Measurements from ENCODE around the gene GALNT10. TPM values are rescaled to one million over a fixed set of nuclear protein-coding genes. Genes with fewer than 3 reads are reported as not detected.
A peak's percentile ranks its signal among the peaks of the same experiment; 100 is the strongest.

Gene GALNT10
- total RNA-seq, 1 donor from 2014 or later: 93.8 TPM

DNA sequence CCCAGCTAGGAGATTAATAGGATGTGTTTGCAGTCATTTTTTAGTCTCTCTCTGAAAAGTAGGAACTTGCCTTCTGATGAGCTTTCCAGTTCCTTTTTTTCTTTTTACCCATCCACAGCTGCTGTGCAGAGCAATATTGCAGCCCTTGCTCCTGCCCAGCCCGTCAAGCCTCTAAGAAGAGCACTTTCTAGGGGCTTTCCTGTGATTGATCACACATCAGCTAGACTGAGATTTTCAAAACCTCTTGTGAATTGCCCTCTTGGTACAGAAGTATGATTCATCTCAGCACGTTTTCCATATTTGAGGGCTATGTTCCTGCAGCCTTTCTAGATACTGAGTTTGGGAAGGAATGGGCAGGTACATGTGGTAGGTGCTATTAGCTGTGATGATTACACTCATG lies 93.9 kb downstream of the GALNT10 start:
- peaks cover 38% of the 10 kb centered on the region for H3K4me1 ChIP-seq

DNA sequence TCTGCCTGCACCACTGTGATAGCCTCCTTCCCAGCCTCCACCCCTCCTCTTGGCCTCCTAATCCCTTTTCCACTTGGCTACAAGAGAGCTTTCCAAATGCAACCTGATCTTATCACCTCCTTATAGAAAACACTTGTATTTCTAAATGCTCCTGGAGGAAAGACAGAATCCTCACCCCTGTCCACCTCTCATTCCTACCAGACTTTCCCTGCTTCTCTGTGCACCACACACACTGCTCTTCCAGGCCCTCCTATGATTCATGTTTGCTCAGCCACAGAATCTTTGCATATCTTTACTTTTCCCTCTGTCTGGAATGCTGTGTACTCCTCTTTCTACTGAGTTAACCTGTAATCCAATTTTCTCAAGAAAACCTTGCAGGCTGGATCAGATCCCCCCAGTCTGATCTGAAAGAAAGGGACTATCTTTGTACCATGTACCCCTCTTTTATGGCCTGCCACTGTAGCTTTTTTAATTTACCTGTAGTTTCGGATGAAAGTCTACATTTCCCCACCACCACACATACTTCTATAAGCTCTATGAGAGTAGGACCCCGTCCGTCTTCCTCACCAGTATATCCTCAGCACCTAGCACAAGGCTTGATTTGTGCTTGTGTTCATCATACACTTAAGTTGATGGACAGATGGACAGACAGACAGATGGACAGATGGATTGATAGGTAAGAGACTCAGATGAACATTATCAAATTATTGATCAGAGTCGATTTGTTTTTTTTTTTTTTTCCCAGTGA lies 95.3 kb downstream of the GALNT10 start:
- intact Hi-C loops (cut with DNase I): no loop called here
- H3K4me3 ChIP-seq: no peak overlapping the region
- peaks cover 44% of the 10 kb centered on the region for H3K4me1 ChIP-seq
- H3K27ac ChIP-seq: peak overlapping the region; percentile 45
- ATAC-seq (peak; percentile 32), DNase-seq (no peak)
- H3K36me3 ChIP-seq: no peaks in the 10 kb centered on the region
- H3K27me3 ChIP-seq: no peaks in the 10 kb centered on the region
- TF ChIP-seq, protein P1, sequence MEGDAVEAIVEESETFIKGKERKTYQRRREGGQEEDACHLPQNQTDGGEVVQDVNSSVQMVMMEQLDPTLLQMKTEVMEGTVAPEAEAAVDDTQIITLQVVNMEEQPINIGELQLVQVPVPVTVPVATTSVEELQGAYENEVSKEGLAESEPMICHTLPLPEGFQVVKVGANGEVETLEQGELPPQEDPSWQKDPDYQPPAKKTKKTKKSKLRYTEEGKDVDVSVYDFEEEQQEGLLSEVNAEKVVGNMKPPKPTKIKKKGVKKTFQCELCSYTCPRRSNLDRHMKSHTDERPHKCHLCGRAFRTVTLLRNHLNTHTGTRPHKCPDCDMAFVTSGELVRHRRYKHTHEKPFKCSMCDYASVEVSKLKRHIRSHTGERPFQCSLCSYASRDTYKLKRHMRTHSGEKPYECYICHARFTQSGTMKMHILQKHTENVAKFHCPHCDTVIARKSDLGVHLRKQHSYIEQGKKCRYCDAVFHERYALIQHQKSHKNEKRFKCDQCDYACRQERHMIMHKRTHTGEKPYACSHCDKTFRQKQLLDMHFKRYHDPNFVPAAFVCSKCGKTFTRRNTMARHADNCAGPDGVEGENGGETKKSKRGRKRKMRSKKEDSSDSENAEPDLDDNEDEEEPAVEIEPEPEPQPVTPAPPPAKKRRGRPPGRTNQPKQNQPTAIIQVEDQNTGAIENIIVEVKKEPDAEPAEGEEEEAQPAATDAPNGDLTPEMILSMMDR (IDR thresholded peaks at IDR 0.05): no peak
- H3K9me3 ChIP-seq: no peaks in the 10 kb centered on the region

More for the DNA sequence above, 93.9 kb downstream of the GALNT10 start:
- intact Hi-C loops (cut with DNase I): no loop called here
- Histone ChIP-seq H3K36me3 (no peaks in the 10 kb centered on the region), H3K4me3 (no peak overlapping the region), H3K27ac (no peak overlapping the region), H3K9me3 (no peaks in the 10 kb centered on the region), H3K27me3 (no peaks in the 10 kb centered on the region)
- TF ChIP-seq, protein P1 (IDR thresholded peaks at IDR 0.05): no peak
- no peak for DNase-seq
- ATAC-seq: no peak

DNA sequence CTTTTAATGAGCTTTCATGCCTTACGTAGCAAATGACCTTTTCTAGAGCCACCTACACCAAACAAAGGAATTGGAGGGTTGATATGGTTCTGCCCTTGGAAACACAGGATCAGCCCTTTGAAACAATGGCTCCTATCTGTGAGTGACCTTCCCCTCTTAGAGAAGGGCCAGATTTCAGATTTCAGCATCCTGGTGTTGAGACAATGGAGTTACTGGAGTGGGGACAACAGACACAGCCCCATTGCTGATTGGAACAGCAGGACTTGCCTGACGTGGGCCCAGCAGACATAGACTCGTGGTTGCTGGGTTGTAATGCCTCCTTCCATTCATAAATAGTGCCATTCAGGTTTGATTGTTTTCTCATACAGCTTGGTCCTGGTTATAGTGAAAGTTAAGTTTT lies 96.0 kb downstream of the GALNT10 start:
- intact Hi-C loops (cut with DNase I): no loop called here
- no peaks in the 10 kb centered on the region for H3K9me3 ChIP-seq
- TF ChIP-seq, protein P1 (IDR thresholded peaks at IDR 0.05): no peak
- DNase-seq (no peak), ATAC-seq (no peak)
- H3K4me3 ChIP-seq: no peak overlapping the region
- no peaks in the 10 kb centered on the region for H3K36me3 ChIP-seq
- no peaks in the 10 kb centered on the region for H3K27me3 ChIP-seq
- peak overlapping the region; percentile 74 for H3K27ac ChIP-seq
- peaks cover 44% of the 10 kb centered on the region for H3K4me1 ChIP-seq

DNA sequence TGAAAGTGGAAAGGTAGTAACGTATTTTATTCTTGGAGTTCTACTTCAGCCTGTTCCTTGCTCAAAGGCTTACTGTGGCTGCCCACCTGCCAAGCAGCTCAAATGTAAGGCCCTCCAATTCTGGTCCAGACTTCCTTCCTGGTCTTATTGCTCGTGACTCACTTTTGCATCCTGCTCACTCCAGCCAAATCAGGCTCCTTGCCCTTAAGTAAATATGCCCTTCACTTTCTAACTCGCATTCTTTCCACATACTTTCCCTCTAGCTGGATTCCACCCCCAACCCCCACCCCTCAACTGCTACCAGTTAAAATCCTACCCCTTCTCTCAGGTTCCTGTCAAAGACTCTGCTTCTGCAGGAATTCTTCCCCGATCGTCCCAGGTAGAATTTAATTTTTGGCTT lies 96.6 kb downstream of the GALNT10 start:
- DNase-seq: peak; percentile 69
- H3K4me3 ChIP-seq: peak overlapping the region; percentile 44
- intact Hi-C loops (cut with DNase I): no loop called here
- H3K36me3 ChIP-seq: no peaks in the 10 kb centered on the region
- peak overlapping the region; percentile 74 for H3K27ac ChIP-seq
- TF ChIP-seq, protein P1 (IDR thresholded peaks at IDR 0.05): no peak
- no peaks in the 10 kb centered on the region for H3K9me3 ChIP-seq
- H3K4me1 ChIP-seq: peaks cover 44% of the 10 kb centered on the region
- peak; percentile 87 for ATAC-seq
- no peaks in the 10 kb centered on the region for H3K27me3 ChIP-seq

DNA sequence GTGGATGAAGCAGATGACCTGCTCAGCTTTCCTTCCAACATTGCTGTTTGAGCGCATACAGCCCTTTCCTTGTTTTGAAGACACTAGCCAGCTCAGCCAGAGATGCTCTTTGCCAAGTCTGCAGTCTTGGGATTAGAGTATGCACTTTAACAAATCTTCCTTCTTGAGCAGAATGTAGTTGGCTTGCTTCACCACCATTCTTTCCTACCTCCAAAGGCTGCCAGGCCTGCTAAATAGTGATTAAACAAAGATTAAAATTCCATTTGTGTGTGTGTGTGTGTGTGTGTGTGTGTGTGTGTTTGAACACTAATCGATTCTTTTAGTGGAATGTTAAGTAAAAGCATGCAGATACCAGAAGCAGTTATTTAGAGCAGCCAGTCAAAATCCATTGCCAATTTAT lies 97.6 kb downstream of the GALNT10 start:
- peaks cover 44% of the 10 kb centered on the region for H3K4me1 ChIP-seq
- TF ChIP-seq, protein P1 (IDR thresholded peaks at IDR 0.05): no peak
- H3K4me3 ChIP-seq: peak overlapping the region; percentile 44
- no peaks in the 10 kb centered on the region for H3K9me3 ChIP-seq
- no peaks in the 10 kb centered on the region for H3K27me3 ChIP-seq
- no peaks in the 10 kb centered on the region for H3K36me3 ChIP-seq
- DNase-seq: no peak
- ATAC-seq: peak; percentile 4
- peak overlapping the region; percentile 74 for H3K27ac ChIP-seq
- intact Hi-C loops (cut with DNase I): no loop called here

All from upper lobe of right lung (tissue), 1 donor.